ENCODE measurements around the gene MDGA2. TPM values are rescaled to one million over a fixed set of nuclear protein-coding genes. Genes with fewer than 3 reads are reported as not detected.

MDGA2 gene
- total and polyA plus RNA-seq, 9 of the 15 experiments (the other 6 are each of a cell fraction or from before 2014, with no cell fraction given) = 0.01 to 0.18 (median 0.03) TPM; not detected in 5

DNA sequence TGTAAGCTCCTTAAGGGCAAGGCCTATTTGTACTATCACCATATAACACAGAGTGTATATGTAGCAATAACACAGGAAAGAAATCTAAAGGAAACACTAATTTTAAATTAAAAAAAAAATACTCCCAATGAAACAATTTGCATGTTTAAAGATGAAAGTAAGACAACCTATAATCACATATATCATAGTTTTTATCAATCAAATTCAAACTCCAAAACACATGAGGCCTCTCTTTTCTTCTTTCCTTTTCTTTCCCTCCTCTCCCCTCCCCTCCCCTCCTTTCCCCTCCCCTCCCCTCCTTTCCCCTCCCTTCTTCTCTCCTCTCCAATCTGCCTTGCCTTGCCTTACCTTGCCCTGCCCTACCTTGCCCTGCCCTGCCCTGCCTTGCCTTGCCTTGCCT lies 618.0 kb downstream of the MDGA2 start:
- no peak overlapping the region for H3K4me3 ChIP-seq
- no peak for DNase-seq (ENCODE audit: extremely low read depth in 1 of 4, low spot score in 3 of 4)
- FAIRE-seq = no peak
- H3K27ac ChIP-seq (ENCODE audit: extremely low read depth, low read depth, low read length) = no peak overlapping the region
- in situ Hi-C loops (cut with MboI) = no loop called here
- no peaks in the 10 kb centered on the region for H3K27me3 ChIP-seq (ENCODE audit: control insufficient read depth in 2 of 2, insufficient read depth in 2 of 2, low read length in 2 of 2)
- H3K4me1 ChIP-seq (replicated peaks in 1 of 2; ENCODE audit: control insufficient read depth in 2 of 2, insufficient read depth in 2 of 2, low read length in 2 of 2) = no peaks in the 10 kb centered on the region
- ChIA-PET CTCF (ENCODE audit: low intra/inter-chr PET ratio) (no interaction called here), POLR2A (no interaction called here)
- H3K4me2 ChIP-seq (ENCODE audit: insufficient read depth, low read length) = no peak overlapping the region
- H3K36me3 ChIP-seq (ENCODE audit: control insufficient read depth, insufficient read depth, low read length) = no peaks in the 10 kb centered on the region
- no TSS peak for BruUV-seq (replicated peaks)
- intact Hi-C loops (cut with micrococcal nuclease) = no loop called here
- H3K9me1 ChIP-seq (ENCODE audit: control insufficient read depth, insufficient read depth, low read length) = no peaks in the 10 kb centered on the region
- H3K79me2 ChIP-seq (ENCODE audit: control insufficient read depth, insufficient read depth, low read length) = no peaks in the 10 kb centered on the region
- no peak overlapping the region for H3K9ac ChIP-seq (ENCODE audit: insufficient read depth in 1 of 2, low read depth in 2 of 2, low read length in 2 of 2)
- no peaks in the 10 kb centered on the region for H4K20me1 ChIP-seq (replicated peaks; ENCODE audit: control insufficient read depth, insufficient read depth, low read length)
- ATAC-seq = no peak
- no peaks in the 10 kb centered on the region for H3K9me3 ChIP-seq (replicated peaks; ENCODE audit: control insufficient read depth, insufficient read depth, low read depth, low read length)
- no peak overlapping the region for H2AFZ ChIP-seq (ENCODE audit: low read depth, low read length)
- TF ChIP-seq, protein P1, sequence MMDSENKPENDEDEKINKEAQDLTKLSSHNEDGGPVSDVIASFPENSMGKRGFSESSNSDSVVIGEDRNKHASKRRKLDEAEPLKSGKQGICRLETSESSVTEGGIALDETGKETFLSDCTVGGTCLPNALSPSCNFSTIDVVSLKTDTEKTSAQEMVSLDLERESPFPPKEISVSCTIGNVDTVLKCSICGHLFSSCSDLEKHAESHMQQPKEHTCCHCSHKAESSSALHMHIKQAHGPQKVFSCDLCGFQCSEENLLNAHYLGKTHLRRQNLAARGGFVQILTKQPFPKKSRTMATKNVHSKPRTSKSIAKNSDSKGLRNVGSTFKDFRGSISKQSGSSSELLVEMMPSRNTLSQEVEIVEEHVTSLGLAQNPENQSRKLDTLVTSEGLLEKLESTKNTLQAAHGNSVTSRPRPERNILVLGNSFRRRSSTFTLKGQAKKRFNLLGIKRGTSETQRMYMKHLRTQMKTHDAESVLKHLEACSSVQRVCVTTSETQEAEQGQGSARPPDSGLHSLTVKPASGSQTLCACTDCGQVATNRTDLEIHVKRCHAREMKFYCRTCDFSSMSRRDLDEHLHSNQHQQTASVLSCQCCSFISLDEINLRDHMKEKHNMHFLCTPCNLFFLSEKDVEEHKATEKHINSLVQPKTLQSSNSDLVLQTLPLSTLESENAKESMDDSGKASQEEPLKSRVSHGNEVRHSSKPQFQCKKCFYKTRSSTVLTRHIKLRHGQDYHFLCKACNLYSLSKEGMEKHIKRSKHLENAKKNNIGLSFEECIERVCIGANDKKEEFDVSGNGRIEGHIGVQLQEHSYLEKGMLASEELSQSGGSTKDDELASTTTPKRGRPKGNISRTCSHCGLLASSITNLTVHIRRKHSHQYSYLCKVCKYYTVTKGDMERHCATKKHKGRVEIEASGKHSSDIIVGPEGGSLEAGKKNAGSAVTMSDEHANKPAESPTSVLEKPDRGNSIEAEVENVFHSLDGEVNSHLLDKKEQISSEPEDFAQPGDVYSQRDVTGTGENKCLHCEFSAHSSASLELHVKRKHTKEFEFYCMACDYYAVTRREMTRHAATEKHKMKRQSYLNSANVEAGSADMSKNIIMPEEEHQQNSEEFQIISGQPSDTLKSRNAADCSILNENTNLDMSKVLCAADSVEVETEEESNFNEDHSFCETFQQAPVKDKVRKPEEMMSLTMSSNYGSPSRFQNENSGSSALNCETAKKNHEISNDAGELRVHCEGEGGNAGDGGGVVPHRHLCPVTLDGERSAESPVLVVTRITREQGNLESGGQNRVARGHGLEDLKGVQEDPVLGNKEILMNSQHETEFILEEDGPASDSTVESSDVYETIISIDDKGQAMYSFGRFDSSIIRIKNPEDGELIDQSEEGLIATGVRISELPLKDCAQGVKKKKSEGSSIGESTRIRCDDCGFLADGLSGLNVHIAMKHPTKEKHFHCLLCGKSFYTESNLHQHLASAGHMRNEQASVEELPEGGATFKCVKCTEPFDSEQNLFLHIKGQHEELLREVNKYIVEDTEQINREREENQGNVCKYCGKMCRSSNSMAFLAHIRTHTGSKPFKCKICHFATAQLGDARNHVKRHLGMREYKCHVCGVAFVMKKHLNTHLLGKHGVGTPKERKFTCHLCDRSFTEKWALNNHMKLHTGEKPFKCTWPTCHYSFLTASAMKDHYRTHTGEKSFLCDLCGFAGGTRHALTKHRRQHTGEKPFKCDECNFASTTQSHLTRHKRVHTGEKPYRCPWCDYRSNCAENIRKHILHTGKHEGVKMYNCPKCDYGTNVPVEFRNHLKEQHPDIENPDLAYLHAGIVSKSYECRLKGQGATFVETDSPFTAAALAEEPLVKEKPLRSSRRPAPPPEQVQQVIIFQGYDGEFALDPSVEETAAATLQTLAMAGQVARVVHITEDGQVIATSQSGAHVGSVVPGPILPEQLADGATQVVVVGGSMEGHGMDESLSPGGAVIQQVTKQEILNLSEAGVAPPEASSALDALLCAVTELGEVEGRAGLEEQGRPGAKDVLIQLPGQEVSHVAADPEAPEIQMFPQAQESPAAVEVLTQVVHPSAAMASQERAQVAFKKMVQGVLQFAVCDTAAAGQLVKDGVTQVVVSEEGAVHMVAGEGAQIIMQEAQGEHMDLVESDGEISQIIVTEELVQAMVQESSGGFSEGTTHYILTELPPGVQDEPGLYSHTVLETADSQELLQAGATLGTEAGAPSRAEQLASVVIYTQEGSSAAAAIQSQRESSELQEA (IDR thresholded peaks at IDR 0.05; ENCODE audit: low read depth) = no peak
- TF ChIP-seq, protein P2, sequence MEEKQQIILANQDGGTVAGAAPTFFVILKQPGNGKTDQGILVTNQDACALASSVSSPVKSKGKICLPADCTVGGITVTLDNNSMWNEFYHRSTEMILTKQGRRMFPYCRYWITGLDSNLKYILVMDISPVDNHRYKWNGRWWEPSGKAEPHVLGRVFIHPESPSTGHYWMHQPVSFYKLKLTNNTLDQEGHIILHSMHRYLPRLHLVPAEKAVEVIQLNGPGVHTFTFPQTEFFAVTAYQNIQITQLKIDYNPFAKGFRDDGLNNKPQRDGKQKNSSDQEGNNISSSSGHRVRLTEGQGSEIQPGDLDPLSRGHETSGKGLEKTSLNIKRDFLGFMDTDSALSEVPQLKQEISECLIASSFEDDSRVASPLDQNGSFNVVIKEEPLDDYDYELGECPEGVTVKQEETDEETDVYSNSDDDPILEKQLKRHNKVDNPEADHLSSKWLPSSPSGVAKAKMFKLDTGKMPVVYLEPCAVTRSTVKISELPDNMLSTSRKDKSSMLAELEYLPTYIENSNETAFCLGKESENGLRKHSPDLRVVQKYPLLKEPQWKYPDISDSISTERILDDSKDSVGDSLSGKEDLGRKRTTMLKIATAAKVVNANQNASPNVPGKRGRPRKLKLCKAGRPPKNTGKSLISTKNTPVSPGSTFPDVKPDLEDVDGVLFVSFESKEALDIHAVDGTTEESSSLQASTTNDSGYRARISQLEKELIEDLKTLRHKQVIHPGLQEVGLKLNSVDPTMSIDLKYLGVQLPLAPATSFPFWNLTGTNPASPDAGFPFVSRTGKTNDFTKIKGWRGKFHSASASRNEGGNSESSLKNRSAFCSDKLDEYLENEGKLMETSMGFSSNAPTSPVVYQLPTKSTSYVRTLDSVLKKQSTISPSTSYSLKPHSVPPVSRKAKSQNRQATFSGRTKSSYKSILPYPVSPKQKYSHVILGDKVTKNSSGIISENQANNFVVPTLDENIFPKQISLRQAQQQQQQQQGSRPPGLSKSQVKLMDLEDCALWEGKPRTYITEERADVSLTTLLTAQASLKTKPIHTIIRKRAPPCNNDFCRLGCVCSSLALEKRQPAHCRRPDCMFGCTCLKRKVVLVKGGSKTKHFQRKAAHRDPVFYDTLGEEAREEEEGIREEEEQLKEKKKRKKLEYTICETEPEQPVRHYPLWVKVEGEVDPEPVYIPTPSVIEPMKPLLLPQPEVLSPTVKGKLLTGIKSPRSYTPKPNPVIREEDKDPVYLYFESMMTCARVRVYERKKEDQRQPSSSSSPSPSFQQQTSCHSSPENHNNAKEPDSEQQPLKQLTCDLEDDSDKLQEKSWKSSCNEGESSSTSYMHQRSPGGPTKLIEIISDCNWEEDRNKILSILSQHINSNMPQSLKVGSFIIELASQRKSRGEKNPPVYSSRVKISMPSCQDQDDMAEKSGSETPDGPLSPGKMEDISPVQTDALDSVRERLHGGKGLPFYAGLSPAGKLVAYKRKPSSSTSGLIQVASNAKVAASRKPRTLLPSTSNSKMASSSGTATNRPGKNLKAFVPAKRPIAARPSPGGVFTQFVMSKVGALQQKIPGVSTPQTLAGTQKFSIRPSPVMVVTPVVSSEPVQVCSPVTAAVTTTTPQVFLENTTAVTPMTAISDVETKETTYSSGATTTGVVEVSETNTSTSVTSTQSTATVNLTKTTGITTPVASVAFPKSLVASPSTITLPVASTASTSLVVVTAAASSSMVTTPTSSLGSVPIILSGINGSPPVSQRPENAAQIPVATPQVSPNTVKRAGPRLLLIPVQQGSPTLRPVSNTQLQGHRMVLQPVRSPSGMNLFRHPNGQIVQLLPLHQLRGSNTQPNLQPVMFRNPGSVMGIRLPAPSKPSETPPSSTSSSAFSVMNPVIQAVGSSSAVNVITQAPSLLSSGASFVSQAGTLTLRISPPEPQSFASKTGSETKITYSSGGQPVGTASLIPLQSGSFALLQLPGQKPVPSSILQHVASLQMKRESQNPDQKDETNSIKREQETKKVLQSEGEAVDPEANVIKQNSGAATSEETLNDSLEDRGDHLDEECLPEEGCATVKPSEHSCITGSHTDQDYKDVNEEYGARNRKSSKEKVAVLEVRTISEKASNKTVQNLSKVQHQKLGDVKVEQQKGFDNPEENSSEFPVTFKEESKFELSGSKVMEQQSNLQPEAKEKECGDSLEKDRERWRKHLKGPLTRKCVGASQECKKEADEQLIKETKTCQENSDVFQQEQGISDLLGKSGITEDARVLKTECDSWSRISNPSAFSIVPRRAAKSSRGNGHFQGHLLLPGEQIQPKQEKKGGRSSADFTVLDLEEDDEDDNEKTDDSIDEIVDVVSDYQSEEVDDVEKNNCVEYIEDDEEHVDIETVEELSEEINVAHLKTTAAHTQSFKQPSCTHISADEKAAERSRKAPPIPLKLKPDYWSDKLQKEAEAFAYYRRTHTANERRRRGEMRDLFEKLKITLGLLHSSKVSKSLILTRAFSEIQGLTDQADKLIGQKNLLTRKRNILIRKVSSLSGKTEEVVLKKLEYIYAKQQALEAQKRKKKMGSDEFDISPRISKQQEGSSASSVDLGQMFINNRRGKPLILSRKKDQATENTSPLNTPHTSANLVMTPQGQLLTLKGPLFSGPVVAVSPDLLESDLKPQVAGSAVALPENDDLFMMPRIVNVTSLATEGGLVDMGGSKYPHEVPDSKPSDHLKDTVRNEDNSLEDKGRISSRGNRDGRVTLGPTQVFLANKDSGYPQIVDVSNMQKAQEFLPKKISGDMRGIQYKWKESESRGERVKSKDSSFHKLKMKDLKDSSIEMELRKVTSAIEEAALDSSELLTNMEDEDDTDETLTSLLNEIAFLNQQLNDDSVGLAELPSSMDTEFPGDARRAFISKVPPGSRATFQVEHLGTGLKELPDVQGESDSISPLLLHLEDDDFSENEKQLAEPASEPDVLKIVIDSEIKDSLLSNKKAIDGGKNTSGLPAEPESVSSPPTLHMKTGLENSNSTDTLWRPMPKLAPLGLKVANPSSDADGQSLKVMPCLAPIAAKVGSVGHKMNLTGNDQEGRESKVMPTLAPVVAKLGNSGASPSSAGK (IDR thresholded peaks at IDR 0.05) = no peak
- no peak for TF ChIP-seq NR2C1 (IDR thresholded peaks at IDR 0.05)
- TF ChIP-seq NR2C1 (tag; IDR thresholded peaks at IDR 0.05) = no peak

Data from K562 (cell line).